Astrocyte of the hippocampus (primary cell): ENCODE data around the gene PLXNC1.
A peak's percentile ranks its signal among the peaks of the same experiment; 100 is the strongest.

Source experiments
- DNase-seq: peaks from one replicate; pipeline ENCODE4 v3.0.0; 2011; ENCODE audit warnings: low read depth, low spot score

Gene PLXNC1

DNA sequence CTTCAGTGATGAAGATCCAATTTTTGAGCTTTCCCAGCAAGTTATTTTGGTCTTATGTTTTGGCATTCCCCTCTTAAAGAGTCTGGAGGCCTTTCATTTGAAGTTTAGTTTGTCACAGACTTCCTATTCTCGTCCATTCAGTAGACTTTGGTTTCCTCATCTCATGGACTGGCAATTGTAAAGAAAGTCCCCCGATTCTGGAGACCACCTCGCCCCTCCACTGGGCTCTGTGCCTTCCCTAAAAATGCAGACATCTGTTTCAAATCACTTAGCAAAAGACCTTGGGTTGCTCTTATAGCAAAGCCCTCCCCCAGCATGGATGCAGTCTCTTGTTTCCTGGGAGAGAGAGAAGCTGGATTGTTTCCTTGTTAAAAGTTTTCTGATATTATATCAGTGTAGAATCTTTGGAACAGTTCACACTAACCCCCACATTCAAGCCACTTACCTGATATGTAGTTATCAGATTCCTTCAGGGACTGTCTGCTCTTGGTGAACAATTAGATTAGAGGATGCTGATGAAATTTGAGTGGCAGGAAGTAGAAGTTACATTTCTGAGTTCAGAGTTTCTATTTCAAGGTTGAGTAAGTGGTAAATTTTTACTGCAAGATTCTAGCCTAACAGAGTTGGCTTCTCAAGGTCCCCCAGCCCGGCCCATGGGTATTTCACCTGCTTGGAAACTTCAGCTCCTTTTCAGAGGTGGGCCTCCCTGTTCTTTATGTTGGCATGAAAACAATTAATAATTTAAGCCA, 56.3 kb downstream of the PLXNC1 start:
- no peak for DNase-seq

DNA sequence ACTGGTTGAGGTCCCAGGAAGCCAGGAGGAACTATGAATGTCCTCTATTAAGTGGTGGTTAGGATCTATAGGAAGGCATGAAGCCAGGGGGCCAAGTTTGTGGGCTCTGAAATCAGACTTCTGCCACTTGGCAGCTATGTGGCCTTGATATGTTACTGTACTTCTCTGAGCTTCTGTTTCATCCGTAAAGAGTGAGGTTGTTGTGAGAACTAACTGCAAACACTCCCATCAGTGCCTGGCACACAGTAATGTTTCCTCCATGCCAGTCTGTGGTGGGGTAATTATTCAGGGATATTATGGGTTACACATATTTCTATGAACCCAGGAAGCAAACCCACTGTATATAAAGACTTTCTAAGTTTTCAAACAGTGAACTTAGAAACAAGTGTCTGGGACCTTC, 57.4 kb downstream of the PLXNC1 start:
- DNase-seq, result no peak

DNA sequence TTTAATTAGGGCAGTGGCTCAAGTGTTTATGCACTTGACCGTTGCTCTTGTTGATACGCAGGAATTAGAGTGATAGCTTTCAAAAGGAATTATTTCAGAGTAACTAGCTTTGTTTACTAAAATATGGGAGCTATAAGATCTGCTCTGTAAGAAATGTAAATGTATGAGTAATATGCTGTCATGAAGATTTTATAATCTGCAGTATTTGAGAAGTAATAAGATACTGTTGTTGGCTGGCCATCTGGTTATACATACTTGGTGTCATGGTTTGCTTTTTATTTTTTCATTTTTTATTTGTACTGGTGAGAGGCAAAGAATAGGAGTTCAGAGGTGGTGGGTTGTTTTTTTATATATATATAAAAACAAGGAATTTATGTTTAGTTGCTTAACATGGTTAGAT, 58.5 kb downstream of the PLXNC1 start:
- no peak for DNase-seq

DNA sequence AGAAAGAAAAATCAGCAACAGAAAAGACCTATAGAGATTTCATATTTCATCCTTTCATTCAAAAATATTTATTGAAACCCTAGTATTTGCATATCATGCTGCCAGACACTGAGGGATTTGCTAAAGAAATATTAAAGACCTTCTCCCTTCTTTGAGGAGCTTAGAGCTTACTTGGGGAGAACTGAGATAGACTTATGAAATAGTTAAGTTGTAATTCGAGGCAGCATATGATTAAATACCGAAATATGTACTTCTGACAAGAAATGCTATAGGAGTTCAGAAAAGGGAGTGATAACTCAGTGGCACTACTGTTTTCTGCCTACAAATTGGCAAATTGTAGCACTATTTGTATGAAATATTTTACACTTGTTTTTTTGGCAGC, 59.1 kb downstream of the PLXNC1 start:
- DNase-seq, result no peak

DNA sequence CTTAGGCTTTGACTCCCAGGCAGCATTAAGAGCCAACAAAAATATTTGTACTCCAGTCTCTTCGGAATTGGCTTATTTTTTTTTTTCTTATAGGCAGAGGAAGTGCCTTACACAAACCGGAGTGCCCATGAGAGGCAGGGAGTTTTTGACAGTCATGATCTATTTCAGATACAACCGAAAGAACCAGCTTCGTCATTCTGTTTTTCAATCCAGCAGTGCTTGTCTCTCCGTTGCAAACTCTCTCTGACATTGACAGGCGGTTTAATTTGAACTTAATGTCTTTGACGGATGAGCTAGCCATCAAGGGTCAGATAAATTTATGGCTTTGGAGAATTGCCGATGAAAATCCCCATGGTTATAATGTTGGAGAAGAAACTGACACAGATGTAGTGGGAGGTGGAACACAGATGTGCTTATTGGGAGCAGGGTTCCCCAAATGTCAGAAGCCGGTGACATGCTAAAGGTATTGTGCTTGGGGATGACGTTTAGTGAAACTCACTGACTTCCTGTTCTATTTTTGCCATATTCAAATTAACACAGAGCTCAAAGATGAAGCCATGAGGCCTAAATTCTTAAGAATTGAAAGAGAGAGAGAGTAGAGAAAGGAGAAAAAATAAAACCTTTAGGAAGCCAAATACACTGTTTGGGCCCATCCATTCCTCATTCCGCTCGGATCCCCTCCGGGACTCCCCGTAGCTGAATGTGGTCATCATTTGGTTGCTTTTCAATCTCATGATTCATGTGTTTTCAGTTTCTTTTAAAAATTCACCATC, 59.7 kb downstream of the PLXNC1 start:
- peak; percentile 23 for DNase-seq

DNA sequence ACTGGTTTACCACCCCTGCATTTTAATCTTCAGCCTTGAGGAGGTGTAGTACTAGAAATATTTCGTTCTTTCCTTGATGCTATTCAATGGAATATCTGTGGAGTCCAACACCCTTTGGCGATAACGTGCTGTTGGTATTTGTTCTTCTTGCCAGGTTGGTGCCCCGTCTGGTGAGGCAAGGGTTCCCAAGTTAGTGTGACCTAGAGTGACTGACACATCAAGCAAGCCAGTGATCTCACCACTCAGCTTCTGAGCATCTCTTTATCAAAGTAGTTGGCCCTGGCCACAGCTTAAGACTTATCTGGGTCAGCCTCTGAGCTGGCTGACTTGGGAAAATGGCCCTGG, 60.2 kb downstream of the PLXNC1 start:
- no peak for DNase-seq

DNA sequence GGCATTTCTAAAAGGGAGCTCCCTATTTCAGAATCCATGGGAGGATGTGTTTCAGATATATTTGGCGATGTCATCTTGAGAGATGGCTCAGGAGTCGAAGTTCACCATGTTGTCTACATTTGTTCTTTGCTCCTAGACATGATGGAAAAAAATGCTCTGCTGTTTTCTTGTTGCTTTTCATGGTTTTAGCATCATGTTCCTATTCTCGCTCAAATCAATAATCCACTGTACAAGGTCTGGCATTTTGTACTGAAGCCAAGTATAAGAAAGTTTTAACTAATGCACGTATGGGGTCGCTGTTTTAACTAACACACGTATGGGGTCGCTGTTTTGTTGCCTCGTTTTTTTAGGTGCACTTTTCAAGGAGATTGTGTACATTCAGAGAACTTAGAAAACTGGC, 60.9 kb downstream of the PLXNC1 start:
- DNase-seq, result no peak

DNA sequence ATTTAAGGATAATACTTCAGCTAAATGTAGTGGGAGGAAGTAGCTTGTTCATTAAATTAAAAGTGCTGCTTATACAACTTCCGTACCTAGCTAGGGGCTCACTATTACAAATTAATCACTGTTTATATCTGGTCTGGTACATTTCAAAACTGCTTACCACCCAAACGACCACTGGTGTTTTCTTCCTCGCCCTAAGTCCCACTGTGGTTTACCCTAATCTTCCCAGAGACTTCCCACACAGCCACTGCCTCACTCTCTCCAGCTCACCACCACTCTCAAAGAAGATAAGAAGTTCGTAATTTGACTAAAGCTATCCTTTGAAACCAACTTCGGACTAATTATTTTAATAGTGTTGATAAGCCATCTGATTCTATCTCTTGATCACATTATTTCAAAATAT, 62.6 kb downstream of the PLXNC1 start:
- no peak for DNase-seq

DNA sequence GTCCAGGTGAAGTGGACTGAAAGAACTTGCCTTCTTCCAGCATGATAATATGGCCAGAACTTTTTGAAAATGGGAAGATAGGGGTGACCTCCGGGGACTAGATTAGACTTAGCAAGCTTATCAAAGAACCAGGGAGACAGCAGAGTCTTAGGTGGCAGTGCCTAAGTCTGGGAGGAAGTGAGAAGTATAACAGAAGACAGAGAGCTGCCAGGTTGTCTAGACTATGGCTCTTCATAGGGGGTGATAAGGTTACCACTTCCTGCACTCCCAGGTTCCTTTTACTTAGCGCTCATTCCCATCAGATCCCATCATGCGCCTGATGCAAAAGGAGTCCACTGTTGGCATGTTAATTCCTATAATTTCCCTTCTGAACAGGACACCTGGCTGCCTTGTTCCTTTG, 69.9 kb downstream of the PLXNC1 start:
- no peak for DNase-seq

DNA sequence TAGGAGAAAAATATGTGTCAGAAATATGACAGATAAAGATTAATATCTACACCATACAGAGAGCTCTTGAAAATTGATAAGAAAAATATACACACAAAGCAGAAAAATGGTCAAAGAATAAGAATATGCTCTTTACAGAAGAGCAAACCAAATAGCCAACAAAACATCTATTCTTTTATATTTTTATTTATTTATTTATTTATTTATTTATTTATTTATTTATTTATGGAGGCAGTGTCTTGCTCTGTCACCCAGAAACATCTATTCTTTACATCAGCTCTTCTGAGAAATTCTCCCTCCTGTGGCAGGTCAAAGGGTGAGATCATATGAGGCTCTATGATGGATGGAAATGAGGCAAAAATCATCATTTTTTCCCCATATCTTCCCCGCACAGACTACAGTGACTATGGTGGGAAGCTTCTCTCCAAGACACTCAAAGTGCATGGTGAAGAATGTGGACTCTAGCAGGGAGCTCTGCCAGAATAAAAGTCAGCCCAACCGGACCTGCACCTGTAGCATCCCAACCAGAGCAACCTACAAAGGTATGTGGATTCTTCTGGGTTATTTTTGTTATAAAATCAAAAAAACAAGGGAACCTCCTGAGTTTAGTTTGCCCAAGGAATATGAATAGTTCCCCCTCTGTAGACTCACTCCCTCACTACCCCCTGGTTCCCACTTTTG, 71.4 kb downstream of the PLXNC1 start:
- DNase-seq, result no peak

DNA sequence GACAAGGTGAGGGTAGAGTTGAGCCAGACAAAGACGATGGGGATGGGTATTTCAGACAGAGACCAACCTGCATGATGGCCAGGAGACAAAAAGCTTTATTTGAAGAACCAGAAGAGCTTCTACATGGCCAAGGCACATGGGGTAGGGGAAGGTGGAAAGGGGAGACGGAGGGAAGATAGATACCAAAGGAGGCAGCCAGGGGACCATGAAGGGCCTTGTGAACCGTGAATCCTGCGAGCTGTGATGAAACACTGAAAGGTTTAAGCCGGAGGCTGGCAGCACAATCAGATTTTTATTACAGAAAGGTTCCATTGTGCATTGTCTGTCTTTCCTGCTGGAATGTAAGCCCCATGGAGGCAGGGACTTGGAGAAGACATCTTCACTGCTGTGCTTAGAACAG, 72.4 kb downstream of the PLXNC1 start:
- DNase-seq, result no peak

DNA sequence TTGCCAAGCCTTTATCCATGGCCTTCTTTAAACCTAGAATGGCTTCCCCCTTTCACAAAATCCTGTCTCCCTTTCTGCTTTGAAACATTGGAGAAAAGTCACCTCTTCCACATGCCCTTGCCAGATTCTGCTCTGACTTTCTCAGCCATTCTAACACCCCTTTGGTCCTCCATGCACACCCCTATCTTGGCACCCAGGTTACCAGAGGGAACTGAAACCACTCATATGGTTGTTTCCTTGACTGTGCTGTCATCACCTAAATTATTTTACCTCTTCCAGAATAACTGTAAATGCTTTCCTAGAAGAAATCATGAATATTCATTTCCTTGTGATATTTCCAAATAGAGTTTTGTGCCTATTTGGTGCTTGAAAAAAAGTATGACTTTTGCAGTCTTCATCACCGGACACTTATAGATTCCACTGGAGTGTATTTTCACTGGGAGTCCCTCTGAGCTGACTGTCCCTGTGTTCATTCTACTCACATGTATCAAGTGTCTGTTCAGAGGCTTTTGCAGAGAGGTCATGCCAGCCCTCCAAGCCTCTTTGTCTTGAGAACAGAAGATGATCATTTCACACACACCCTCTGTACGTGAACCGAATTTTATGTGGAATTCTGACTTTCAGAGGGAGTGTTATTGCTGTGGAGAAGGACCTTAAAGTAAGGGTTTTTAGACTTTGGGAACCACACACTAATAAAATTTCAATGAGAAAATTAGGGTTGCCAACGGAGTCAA, 74.1 kb downstream of the PLXNC1 start:
- DNase-seq, result no peak

DNA sequence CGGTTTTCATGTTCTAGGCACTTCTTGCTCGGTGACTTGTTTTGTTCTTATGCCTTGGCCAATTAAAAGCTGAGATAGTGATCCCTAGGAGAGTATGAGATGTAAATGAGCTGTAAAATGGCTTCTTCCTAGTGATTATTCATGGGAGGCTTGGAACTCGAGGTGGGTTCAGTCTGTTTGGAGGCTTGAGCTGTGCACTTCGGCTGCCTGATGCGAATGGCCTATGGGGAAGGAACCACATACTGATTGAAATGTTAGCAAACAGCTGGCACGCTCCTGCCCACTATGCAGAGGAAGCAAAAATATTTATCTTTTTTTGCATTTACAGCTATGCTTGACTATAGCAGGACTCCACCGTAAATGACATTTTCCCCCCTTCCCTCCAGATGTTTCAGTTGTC, 75.5 kb downstream of the PLXNC1 start:
- DNase-seq, result no peak

DNA sequence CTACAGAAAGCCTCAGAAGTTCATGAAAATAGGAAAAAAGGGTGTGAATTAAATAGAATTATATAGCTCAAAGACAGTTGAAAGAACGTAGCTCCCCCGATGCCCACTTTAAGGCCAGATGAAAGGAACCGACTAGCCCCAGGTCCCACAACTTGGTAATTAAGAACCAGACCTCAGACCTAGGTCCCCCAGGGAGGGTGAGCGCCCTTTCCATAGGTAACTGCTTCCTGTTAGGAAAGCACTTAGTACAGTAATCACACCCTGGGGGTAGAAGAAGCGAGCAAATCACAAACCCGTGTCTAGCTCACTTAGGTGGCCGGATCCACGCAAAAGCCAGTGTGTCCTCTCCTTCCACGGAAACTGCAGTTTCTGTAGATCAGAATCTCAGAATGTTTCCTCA, 77.1 kb downstream of the PLXNC1 start:
- DNase-seq, result no peak

DNA sequence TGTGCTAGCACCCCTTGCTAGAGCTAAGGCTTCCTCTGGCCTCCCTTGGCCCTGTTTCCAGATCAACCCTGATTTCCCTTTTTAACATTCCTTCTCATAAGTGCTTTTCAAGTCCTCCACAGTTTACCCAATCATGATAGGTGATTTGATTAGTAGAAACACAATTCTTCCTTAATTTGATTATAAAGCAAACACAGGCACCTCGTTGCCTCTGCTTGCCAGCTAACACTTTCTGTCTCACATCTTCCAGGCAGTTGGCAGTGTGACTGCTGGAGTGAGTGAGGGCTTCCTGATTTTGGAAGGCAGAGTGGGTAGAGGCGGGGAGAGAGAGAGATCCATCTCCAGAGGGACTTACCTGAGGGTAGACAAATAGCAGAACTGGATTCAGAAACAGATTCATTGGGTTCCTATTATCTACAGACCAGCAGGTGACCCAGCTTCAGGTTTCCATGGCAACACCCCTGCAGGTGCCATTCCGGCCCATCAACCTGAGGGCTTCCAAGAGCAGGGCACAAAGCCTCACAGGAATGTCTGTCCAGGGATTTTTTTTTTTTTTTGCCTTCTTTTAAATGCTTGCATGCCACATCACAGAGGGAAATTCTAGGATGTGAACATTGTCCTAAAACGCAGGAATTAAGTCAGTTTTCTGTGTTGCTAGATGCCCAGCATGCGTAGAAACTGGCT, 77.7 kb downstream of the PLXNC1 start:
- no peak for DNase-seq

DNA sequence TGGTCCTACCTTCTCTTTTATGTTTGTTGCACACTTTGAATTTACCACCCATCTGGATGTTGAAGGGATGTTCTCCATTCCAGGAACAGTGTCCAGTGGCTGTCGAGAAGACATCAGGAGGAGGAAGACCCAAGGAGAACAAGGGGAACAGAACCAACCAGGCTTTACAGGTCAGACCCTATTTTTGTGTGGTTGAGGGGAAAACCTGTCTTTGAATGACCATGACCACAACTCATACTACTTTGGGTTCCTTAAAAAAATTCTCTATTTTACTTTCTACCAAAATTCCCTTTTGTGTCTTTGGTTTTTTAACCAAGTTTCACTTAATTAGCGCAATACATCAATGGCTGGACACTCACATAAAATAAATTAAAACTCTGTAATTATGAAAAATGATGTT, 78.7 kb downstream of the PLXNC1 start:
- DNase-seq, result no peak

DNA sequence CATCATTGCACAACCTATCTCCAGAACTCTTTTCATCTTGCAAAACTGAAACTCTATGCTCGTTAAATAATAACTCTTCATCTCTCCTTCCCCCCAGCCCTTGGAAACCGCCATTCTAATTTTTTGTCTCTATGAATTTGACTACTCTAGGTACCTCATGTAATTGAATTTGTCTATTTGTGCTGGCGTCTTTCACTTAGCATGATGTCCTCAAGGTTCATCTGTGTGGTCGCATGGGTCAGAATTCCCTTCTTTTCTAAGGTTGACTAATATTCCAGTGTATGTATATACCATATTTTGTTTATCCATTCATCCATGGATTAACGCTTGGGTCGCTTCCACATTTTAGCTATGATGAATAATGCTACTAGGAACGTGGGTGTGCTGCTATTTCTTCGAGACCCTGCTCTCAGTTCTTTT, 80.1 kb downstream of the PLXNC1 start:
- DNase-seq, result no peak

DNA sequence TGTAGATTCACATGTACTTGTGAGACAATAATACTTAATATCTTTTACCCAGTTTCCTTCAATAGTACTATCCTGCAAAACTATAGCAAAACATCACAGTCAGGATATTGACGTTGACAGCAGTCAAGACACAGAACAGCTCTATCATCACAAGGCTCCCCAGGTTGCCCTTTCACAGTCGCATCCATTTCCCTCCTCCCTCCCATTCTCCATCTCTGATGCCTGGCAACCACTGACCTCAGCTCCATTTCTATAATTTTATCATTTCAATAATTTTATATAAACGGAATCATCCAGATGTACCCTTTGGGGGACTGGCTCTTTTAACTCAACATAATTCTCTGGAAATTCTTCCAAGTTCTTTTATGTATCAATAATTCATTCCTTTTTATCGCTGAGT, 81.5 kb downstream of the PLXNC1 start:
- DNase-seq, result no peak

DNA sequence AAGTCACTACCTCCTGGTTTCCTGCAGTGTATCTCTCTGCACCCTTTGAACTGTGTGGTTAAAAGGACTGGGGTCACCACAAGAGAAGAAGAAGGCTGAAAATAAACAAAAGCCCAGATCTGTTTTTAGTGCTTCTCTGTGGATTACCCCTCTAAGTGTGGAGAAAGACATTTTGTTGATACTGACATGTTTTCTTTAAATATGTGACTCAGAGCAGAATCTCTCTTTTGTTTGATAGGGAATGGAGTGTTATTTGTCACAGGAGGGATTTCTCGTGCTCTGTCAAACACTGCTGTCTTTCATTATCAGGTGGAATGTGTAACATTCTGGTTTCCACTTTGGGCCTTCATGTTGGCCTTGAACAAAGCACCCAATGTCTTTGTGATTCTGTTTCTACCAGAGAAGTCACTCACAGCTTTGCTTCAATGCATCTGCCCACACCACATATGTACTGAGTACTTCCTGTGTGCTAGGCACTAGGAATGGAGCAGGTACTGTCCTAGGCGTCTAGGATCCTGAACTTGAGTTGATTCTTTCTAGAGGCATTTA, 82.1 kb downstream of the PLXNC1 start:
- no peak for DNase-seq

DNA sequence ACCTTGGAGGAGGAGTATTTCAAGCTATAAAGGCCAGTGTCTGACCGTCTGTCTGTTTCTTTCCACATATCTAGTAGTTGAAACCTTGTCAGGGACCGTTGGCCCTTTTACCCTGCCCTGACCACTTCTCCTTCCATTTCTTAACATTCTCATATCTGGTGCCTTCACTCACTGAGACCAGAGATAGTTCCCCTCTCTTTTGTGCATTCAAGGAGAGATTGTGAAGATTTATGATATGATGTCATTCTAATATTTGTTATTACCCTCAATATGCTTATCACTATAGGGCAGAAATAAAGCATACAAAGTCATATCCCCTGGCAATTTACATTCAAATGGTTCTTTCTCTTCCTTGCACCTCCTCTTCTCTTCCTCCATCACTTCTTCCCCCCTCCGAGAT, 83.3 kb downstream of the PLXNC1 start:
- no peak for DNase-seq

DNA sequence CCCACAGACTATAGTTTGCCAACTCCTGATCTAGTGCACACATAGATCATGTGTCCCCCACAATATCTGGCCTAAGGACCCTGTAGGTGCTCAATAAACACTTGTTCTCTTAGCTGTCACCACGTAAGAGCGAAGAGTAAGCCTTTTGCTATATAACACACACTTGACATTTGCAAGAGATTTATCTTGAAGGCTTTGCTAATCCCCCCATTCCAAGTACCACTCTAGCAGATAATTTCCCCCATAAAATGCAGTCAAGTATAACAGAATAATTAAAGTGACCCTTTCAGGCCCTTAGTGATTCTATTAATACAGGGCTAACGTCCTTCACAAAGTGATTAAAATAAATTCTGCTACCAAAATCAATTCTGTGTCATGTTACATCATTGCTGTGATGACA, 87.5 kb downstream of the PLXNC1 start:
- no peak for DNase-seq
